ENCODE results near the gene SLC22A23. TPM values are rescaled to one million over a fixed set of nuclear protein-coding genes. Genes with fewer than 3 reads are reported as not detected.

Gene SLC22A23
- total and polyA plus RNA-seq, 2 donors (not counting 1 experiment from before 2014, with no cell fraction given) = 0.18 to 1.4 TPM

DNA sequence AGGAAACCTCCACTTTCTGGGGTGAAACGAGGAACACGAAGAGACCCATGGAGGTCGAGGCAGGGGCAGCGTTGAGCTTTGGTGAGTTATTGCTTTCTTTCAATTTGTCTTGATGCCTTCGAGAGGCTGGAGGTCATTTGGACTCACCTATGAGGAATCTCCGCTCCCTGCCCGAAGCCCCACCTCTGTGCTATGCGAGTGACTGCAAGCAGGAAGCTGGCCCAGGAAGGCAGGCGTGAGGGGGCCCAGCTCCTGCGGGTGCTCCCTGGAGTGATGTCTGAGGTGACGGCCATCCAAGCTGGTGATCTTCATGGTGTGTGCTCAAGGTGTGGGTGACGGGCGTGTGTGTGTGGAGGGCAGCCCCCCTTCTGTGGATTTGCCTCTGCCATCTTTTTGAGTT lies 185.1 kb downstream of the SLC22A23 start:
- 94% methylated on average over 12 of the region's 13 CpGs for WGBS (ENCODE audit: insufficient coverage)
- Mint-ChIP-seq H3K9me3 (ENCODE audit: insufficient read depth) (no peaks in the 10 kb centered on the region), H3K4me3 (no peak overlapping the region), H3K27me3 (no peaks in the 10 kb centered on the region), H3K27ac (no peak overlapping the region), H3K4me1 (peaks cover 1% of the 10 kb centered on the region)
- Histone ChIP-seq H2AFZ (ENCODE audit: insufficient read depth, low read depth, low read length, poor library complexity, severe bottlenecking) (no peak overlapping the region), H3K27me3 (replicated peaks in 1 of 4; ENCODE audit: control extremely low read depth in 1 of 4, control insufficient read depth in 3 of 4, insufficient read depth in 4 of 4, low read length in 3 of 4) (no peaks in the 10 kb centered on the region), H3K9ac (ENCODE audit: low read length) (no peak overlapping the region), H3K4me1 (ENCODE audit: control insufficient read depth in 2 of 2, insufficient read depth in 2 of 2, low read length in 2 of 2) (no peaks in the 10 kb centered on the region), H4K20me1 (ENCODE audit: control insufficient read depth, insufficient read depth, low read length, poor library complexity, severe bottlenecking) (peaks cover 52% of the 10 kb centered on the region), H3K4me3 (ENCODE audit: control extremely low read depth in 1 of 5, extremely low read depth in 1 of 5, insufficient read depth in 1 of 5, low read depth in 2 of 5, low read length in 4 of 5) (no peak overlapping the region), H3K4me2 (replicated peaks; ENCODE audit: low read depth, low read length, poor library complexity, severe bottlenecking) (no peak overlapping the region), H3K27ac (ENCODE audit: low read length in 2 of 2) (no peak overlapping the region), H3K9me3 (ENCODE audit: control extremely low read depth in 1 of 3, control insufficient read depth in 2 of 3, insufficient read depth in 1 of 3, low read length in 2 of 3) (no peaks in the 10 kb centered on the region), H3K79me2 (ENCODE audit: control insufficient read depth, insufficient read depth, low read length) (peaks cover 15% of the 10 kb centered on the region), H3K36me3 (replicated peaks in 1 of 2; ENCODE audit: control extremely low read depth in 1 of 2, control insufficient read depth in 1 of 2, extremely low read depth in 1 of 2, insufficient read depth in 2 of 2, low read length in 1 of 2) (peaks cover 0 to 32% of the 10 kb centered on the region in 2 experiments)
- ChIA-PET POLR2A (no interaction called here), CTCF (interaction anchor here (1.0 to 1.7 kb wide), 4 partner anchors 10 to 661 kb away, joined by 3 to 9 read pairs (median 4); no protein-coding TSS in a partner anchor)
- DNase-seq (no peak), ATAC-seq (ENCODE audit: low read depth) (no peak)
- intact Hi-C loops (cut with micrococcal nuclease) = no loop called here
- TF ChIP-seq, protein P1, sequence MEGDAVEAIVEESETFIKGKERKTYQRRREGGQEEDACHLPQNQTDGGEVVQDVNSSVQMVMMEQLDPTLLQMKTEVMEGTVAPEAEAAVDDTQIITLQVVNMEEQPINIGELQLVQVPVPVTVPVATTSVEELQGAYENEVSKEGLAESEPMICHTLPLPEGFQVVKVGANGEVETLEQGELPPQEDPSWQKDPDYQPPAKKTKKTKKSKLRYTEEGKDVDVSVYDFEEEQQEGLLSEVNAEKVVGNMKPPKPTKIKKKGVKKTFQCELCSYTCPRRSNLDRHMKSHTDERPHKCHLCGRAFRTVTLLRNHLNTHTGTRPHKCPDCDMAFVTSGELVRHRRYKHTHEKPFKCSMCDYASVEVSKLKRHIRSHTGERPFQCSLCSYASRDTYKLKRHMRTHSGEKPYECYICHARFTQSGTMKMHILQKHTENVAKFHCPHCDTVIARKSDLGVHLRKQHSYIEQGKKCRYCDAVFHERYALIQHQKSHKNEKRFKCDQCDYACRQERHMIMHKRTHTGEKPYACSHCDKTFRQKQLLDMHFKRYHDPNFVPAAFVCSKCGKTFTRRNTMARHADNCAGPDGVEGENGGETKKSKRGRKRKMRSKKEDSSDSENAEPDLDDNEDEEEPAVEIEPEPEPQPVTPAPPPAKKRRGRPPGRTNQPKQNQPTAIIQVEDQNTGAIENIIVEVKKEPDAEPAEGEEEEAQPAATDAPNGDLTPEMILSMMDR (IDR thresholded peaks at IDR 0.05) = no peak
- no peak for TF ChIP-seq EZH2 (IDR thresholded peaks at IDR 0.05; ENCODE audit: borderline replicate concordance, insufficient read depth, low read depth, low read length, poor library complexity, severe bottlenecking)

DNA sequence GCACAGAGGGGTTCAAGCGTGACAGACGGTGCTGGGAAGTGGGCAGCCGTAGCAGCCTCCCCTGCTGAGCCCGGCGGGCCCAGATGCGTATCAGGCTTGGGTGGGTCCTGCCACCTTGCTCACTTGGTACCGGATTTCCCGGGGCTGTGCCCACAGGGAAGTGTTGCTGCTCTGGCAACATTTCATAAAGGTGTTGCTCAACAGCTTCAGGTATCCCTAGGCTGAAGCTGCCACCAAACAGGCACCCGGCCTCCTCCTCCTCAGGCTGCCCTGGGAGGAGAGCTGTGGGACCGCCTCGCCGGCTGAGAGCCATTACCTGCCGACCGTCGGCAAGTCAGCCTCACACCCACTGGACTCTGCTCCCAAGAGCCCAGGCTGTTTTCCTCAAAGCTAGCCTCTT lies 186.6 kb downstream of the SLC22A23 start:
- Histone ChIP-seq H3K9me3 (ENCODE audit: control extremely low read depth in 1 of 3, control insufficient read depth in 2 of 3, insufficient read depth in 1 of 3, low read length in 2 of 3) (no peaks in the 10 kb centered on the region), H3K4me3 (ENCODE audit: control extremely low read depth in 1 of 5, extremely low read depth in 1 of 5, insufficient read depth in 1 of 5, low read depth in 2 of 5, low read length in 4 of 5) (no peak overlapping the region), H3K4me2 (replicated peaks; ENCODE audit: low read depth, low read length, poor library complexity, severe bottlenecking) (no peak overlapping the region), H2AFZ (ENCODE audit: insufficient read depth, low read depth, low read length, poor library complexity, severe bottlenecking) (no peak overlapping the region), H3K27ac (ENCODE audit: low read length in 2 of 2) (no peak overlapping the region), H3K27me3 (replicated peaks in 1 of 4; ENCODE audit: control extremely low read depth in 1 of 4, control insufficient read depth in 3 of 4, insufficient read depth in 4 of 4, low read length in 3 of 4) (no peaks in the 10 kb centered on the region), H4K20me1 (ENCODE audit: control insufficient read depth, insufficient read depth, low read length, poor library complexity, severe bottlenecking) (peaks cover 59% of the 10 kb centered on the region), H3K4me1 (ENCODE audit: control insufficient read depth in 2 of 2, insufficient read depth in 2 of 2, low read length in 2 of 2) (no peaks in the 10 kb centered on the region), H3K79me2 (ENCODE audit: control insufficient read depth, insufficient read depth, low read length) (peaks cover 26% of the 10 kb centered on the region), H3K9ac (ENCODE audit: low read length) (no peak overlapping the region), H3K36me3 (replicated peaks in 1 of 2; ENCODE audit: control extremely low read depth in 1 of 2, control insufficient read depth in 1 of 2, extremely low read depth in 1 of 2, insufficient read depth in 2 of 2, low read length in 1 of 2) (peaks cover 0 to 38% of the 10 kb centered on the region in 2 experiments)
- no peak for DNase-seq
- no peaks in the 10 kb centered on the region for H3K9me3 Mint-ChIP-seq (ENCODE audit: insufficient read depth)
- no peak overlapping the region for H3K27ac Mint-ChIP-seq
- POLR2A ChIA-PET = no interaction called here
- 91% methylated on average over 15 of the region's 15 CpGs for WGBS (ENCODE audit: insufficient coverage)
- no peak for ATAC-seq (ENCODE audit: low read depth)
- intact Hi-C loops (cut with micrococcal nuclease) = no loop called here
- no peak overlapping the region for H3K4me3 Mint-ChIP-seq
- no peaks in the 10 kb centered on the region for H3K27me3 Mint-ChIP-seq
- CTCF ChIA-PET = interaction anchor here (0.6 to 1.4 kb wide), 3 partner anchors 10 to 1674 kb away, joined by 3 to 4 read pairs (median 4); no protein-coding TSS in a partner anchor
- H3K4me1 Mint-ChIP-seq = peaks cover 1% of the 10 kb centered on the region
- TF ChIP-seq, protein P1 (IDR thresholded peaks at IDR 0.05) = no peak
- no peak for TF ChIP-seq EZH2 (IDR thresholded peaks at IDR 0.05; ENCODE audit: borderline replicate concordance, insufficient read depth, low read depth, low read length, poor library complexity, severe bottlenecking)
